ENCODE results near the gene RMND5A.

RMND5A gene

DNA sequence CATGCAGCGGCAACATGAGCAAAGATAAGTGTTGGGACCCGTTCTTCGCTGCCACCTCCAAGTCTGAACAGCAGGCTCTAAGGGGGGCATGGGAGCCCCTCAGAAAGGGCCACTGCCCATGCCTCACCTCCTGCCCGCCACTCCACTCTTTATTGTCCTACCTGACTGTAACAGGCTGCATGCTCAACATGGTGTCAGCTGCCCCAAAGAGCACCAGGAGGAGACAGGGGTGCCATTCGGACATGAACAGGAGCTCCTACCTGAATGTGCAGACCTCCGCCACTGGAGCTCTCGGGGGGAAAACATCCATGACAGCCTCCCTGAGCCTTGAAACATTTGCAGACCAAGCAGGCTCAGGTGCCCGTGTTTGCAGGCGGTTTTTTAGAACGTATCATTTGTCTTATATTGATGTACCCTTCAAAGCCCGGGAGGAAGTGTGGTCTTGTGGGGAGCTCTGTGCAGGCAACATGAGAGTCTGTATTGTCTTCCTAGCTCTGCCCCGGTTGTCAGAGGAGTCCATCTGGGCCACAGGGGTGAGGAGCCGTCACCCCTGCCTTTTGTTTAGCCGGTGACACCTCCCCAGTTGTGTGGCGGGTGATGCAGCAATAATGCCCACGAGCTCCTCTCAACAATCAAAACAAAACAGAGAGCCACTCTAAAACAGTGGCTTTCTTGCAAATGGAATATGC is 105.7 kb downstream of the RMND5A start:
- no peak for DNase-seq (ENCODE audit: low read depth in 2 of 3, low spot score in 2 of 3)

DNA sequence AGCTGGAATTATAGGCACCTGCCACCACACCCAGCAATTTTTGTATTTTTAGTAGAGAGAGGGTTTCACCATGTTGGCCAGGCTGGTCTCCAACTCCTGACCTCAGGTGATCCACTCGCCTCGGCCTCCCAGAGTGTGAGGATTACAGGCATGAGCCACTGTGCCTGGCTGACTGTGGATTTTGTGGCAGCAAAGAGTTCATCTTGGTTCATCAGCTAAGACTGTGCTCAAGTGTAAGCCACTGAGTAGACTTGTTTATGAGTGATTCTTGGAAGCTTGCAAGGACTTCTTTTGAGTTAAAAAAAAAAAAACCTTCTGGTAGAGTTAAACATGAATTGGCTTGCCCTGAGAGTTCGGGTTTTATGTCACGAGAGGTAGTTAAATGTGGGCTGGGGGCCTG is 106.9 kb downstream of the RMND5A start:
- DNase-seq (ENCODE audit: low read depth in 2 of 3, low spot score in 2 of 3) = no peak
